Fibroblast of pulmonary artery (primary cell): ENCODE measurements around the gene WLS.

ENCODE experiments used
- DNase-seq: peaks from one replicate; pipeline ENCODE4 v3.0.0-alpha.2; 2010; ENCODE audit warnings: low read depth
- H3K4me3 ChIP-seq: replicated peaks from 2 replicates; pipeline ENCODE4 v1.5.1; 2011; ENCODE audit warnings: low read depth, mild to moderate bottlenecking, control low read depth, low read length, moderate library complexity
- TF ChIP-seq, protein P1 (sequence below): IDR thresholded peaks from 2 replicates; pipeline ENCODE4 v1.5.1; 2011; ENCODE audit warnings: mild to moderate bottlenecking, control low read depth, low read length, inconsistent platforms; ENCODE audit errors: missing control alignments

Gene WLS

DNA sequence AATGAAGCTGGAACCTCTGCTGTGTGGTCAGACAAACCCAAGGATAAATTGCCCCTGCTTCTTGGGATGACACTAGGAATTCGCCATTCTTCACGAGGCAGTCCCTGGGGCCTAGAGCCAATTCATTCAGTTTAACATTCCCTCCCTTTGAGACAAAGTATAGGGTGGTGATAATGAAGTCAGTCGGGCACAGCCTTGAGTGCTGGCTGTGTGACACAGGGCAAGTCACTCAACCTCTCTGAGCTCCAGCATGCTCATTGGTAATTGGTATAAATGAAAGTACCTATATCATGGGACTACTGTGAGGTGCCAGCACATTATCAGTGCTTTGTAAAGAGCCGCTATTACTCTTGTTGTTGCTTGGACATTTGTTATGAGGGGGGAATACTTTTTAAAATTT lies 117.0 kb downstream of the WLS start:
- TF ChIP-seq, protein P1, sequence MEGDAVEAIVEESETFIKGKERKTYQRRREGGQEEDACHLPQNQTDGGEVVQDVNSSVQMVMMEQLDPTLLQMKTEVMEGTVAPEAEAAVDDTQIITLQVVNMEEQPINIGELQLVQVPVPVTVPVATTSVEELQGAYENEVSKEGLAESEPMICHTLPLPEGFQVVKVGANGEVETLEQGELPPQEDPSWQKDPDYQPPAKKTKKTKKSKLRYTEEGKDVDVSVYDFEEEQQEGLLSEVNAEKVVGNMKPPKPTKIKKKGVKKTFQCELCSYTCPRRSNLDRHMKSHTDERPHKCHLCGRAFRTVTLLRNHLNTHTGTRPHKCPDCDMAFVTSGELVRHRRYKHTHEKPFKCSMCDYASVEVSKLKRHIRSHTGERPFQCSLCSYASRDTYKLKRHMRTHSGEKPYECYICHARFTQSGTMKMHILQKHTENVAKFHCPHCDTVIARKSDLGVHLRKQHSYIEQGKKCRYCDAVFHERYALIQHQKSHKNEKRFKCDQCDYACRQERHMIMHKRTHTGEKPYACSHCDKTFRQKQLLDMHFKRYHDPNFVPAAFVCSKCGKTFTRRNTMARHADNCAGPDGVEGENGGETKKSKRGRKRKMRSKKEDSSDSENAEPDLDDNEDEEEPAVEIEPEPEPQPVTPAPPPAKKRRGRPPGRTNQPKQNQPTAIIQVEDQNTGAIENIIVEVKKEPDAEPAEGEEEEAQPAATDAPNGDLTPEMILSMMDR = no peak
- DNase-seq = no peak
- no peak overlapping the region for H3K4me3 ChIP-seq

DNA sequence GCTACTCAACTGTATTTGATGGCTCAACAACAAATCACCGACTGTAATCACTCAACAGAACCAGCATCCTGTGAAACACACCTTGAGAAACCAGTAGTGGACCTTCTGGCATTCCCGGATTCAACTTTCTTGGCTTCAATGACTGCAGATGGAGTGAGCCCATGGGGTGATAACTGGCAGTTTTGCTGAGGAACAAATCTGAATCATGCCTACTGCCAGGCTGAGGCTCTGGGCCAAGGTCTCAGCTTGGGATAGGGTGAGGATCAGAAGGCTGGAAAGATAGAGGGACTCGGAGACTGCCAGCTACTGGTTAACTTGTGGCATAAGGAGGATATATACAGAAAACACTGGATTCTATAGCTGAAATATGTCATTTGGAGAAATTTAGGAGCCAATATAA lies 118.4 kb downstream of the WLS start:
- TF ChIP-seq, protein P1 = no peak
- no peak for DNase-seq
- H3K4me3 ChIP-seq = no peak overlapping the region

DNA sequence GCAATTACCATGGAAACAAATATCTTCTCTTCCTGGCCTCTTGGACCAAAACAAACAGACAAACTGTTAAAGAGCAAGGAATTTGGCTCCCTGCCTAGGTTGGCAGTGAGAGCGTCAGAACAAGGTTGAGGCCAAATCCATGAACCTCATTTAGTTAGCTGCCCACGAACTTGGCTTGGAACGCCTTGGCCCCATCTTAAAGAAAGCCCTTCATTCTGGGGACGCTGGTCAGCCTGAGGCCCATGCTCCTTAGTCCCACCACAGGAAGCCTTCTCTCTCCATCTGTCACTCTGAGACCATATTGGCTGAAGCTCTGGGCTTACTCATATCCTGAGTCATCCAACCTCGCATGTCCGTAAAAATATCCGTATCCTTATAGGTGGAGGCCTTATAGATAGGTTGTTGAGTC lies 119.5 kb downstream of the WLS start:
- H3K4me3 ChIP-seq = no peak overlapping the region
- peak; percentile 89 for DNase-seq
- TF ChIP-seq, protein P1 = no peak

DNA sequence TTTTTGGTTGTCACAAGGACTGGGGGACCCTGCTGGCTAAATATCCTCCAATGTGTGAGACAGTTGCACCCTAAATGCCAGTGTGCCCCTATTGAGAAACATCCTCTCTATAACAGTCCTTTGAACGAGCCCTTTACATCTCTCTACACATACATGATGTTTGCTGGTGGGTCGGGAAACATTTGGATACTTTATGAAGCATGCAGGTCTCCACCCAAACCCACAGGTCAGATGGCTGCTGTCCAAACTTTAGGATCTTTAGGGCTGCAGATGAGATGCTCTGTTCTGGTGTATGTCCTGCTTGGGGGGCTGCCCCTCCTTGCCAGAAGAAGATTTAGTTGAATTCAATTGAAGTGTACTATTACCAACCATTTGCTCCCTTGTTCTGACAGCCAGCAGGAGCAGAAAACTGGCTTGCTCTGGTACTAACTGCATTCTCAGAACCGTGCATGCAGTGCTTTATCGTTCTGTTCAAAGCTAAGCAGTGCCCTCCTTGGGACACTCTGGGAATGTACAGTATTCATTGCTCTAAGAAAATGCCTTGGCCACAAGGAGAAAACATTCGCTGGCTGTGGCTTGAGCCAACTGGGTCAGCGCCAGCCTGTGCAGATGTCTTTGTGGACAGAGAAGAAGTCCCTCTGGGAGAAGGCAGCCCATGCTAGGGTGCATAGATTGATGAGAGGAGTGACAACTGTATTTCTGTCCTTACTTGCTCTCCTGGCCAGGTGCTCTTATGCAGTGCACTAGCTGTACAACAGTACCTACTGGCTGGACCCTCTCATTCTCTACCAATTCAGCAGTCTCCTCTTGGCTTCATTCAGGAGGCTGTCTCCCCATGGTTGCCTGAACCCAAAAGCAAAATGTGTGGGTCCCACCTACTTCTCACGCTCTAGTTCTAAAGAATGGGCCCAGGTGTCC lies 120.5 kb downstream of the WLS start:
- peak; percentile 95 for DNase-seq
- TF ChIP-seq, protein P1 = peak; percentile 86
- H3K4me3 ChIP-seq = no peak overlapping the region

DNA sequence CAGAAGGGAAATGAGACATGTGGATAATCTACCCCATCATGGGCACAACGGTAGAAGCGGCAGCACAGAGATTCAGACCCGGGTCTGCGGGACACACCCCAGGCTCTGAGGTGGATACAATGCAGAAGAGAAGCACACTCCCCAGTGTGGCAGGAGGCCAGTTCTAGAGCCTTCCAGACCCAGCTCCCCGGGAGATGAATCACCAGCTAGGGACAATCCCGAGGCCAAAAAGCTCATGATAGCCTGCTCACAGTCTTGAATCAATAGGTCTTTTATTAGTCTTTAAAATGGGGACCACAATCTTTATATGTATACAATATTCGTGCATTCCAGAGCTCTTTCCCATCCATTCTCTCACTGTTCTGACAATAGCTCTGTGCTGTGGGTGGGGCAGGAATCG lies 124.6 kb downstream of the WLS start:
- DNase-seq = peak; percentile 57
- no peak overlapping the region for H3K4me3 ChIP-seq
- TF ChIP-seq, protein P1 = no peak

DNA sequence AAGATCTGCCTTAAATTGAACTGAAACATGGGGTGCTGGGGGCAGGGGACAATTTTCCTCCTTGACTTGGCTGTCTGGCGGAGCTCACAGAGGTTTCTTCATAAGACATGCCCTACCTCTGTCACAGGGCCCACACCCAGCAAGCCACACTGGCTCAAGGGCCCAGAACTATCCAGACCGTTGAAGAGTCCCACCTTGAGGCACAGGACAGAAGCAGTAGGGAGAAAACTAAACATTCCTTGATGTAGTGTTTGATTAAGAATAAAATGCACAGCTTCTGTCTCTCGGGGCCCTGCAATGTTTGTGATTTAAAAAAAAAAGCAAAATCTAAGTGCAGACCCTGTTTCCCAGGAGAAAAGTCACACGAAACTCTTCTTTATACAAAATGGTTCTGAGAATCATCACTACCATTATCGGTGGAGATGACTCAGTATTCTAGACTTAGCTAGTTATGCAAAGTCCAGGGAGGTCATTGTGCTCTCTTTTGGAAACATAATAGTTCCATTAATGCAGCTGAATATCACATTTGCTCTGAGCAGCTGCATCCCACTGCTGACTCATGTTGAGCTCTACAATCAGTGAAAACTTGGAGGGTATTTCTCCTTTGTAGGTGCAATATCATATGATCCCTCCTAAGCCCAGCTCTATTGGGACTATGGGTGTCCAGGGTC lies 128.3 kb downstream of the WLS start:
- TF ChIP-seq, protein P1 = no peak
- H3K4me3 ChIP-seq = no peak overlapping the region
- DNase-seq = peak; percentile 76
